Glutamatergic neuron (in vitro differentiated cells): ENCODE data around the gene ZBTB5. TPM values are rescaled to one million over a fixed set of nuclear protein-coding genes. Genes with fewer than 3 reads are reported as not detected.

ENCODE experiments used
- DNase-seq: peaks from one replicate; pipeline ENCODE4 v3.0.0; 2022
- H3K27ac Mint-ChIP-seq: one replicate; pipeline ENCODE4 v1.8.0; 2020; ENCODE audit warnings: mild to moderate bottlenecking, mixed read lengths, inconsistent platforms; ENCODE audit not compliant: unreplicated experiment
- H3K27me3 Mint-ChIP-seq: one replicate; pipeline ENCODE4 v1.8.0; 2020; ENCODE audit warnings: mild to moderate bottlenecking, moderate library complexity, mixed read lengths, inconsistent platforms; ENCODE audit not compliant: unreplicated experiment
- H3K36me3 Mint-ChIP-seq: one replicate; pipeline ENCODE4 v1.8.0; 2020; ENCODE audit warnings: mild to moderate bottlenecking, mixed read lengths, inconsistent platforms; ENCODE audit not compliant: unreplicated experiment
- H3K4me1 Mint-ChIP-seq: one replicate; pipeline ENCODE4 v1.8.0; 2020; ENCODE audit warnings: mild to moderate bottlenecking, low read depth, mixed read lengths, inconsistent platforms; ENCODE audit not compliant: unreplicated experiment
- H3K4me3 Mint-ChIP-seq: one replicate; pipeline ENCODE4 v1.8.0; 2020; ENCODE audit warnings: mild to moderate bottlenecking, mixed read lengths, inconsistent platforms; ENCODE audit not compliant: unreplicated experiment
- H3K9me3 Mint-ChIP-seq: one replicate; pipeline ENCODE4 v1.8.0; 2020; ENCODE audit warnings: mild to moderate bottlenecking, moderate library complexity, mixed read lengths, inconsistent platforms; ENCODE audit not compliant: unreplicated experiment
- total RNA-seq: library from RNA; stranded (reverse); fragmentation: NEBNext Ultra II Directional; extraction: Animal tissue kit (Norgen Biotek cat#: 25700); gene quantifications from one replicate; pipeline ENCODE4 v1.2.1, GENCODE V29; 2021; ENCODE audit not compliant: unreplicated experiment
- TF ChIP-seq, protein P1 (sequence below): fragments of 200-600 bp; sonication (generic); IDR thresholded peaks from one replicate; pipeline ENCODE4 v1.5.0; 2021; ENCODE audit not compliant: partially characterized antibody, unreplicated experiment

Gene ZBTB5
- total RNA-seq, 1 donor from 2014 or later = 14.3 TPM

DNA sequence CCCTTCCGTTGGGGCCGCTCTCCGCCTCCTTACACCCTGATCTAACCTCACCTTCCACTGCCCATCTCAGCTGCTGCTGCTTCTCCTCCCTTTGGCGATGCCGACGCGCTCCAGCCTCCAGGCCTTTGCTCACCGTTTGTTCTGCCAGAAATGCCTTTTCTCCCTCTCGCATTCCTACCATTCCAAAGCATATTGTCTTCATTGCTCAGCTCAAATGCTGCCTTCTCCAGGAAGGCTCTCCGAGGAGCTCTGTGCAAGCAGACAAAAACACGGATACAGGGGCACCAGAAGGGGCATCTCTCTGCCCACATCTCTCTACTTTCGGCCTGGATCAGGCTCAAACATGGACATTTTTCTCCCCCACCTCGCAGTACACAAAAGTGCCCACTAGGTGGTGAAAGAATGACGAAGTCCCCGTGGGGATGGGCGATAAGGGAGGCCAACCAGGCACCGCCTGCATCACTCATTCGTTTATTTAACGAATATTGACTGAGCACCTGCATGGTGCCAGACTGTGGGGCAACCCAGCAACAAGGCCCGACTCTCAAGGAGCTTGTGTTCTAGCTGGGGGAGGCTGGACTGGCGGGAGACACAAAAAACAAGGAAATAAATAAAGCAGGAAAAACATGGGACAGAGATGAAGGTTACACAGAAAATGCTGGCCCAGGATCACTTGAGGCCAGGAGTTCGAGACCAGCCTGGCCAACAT lies 50.1 kb downstream of the ZBTB5 start:
- DNase-seq = peak; percentile 84
- TF ChIP-seq, protein P1, sequence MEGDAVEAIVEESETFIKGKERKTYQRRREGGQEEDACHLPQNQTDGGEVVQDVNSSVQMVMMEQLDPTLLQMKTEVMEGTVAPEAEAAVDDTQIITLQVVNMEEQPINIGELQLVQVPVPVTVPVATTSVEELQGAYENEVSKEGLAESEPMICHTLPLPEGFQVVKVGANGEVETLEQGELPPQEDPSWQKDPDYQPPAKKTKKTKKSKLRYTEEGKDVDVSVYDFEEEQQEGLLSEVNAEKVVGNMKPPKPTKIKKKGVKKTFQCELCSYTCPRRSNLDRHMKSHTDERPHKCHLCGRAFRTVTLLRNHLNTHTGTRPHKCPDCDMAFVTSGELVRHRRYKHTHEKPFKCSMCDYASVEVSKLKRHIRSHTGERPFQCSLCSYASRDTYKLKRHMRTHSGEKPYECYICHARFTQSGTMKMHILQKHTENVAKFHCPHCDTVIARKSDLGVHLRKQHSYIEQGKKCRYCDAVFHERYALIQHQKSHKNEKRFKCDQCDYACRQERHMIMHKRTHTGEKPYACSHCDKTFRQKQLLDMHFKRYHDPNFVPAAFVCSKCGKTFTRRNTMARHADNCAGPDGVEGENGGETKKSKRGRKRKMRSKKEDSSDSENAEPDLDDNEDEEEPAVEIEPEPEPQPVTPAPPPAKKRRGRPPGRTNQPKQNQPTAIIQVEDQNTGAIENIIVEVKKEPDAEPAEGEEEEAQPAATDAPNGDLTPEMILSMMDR = peak; percentile 96
- Mint-ChIP-seq H3K36me3 (no peaks in the 10 kb centered on the region), H3K9me3 (peaks cover 2% of the 10 kb centered on the region), H3K4me3 (no peak overlapping the region), H3K27ac (peak overlapping the region; percentile 79), H3K4me1 (peaks cover 14% of the 10 kb centered on the region), H3K27me3 (peaks cover 10% of the 10 kb centered on the region)

DNA sequence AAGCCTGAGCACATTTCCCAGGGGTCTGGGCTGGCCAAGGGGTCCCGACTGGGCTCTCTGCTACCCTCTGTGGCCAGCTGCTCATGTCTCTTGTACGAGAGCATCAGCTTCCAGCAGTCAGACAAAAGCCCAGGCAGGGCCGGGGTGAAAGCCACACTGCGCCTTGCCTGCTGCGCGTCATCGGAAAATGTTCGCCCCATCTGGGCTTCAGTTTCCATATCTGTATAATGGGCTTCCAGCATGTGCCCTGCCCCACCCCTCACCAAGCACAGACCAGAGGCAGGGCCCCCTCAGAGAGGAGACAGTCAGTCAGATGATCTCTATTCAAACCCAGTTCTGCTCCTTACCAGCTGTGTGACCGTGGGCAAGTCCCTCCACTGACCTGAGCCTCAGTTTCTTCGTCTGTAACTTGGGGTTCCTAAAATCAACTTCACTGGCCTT lies 50.7 kb downstream of the ZBTB5 start:
- no peak overlapping the region for H3K27ac Mint-ChIP-seq
- peaks cover 12% of the 10 kb centered on the region for H3K27me3 Mint-ChIP-seq
- H3K36me3 Mint-ChIP-seq = no peaks in the 10 kb centered on the region
- peaks cover 16% of the 10 kb centered on the region for H3K4me1 Mint-ChIP-seq
- no peak overlapping the region for H3K4me3 Mint-ChIP-seq
- no peak for DNase-seq
- TF ChIP-seq, protein P1 = no peak
- H3K9me3 Mint-ChIP-seq = peaks cover 3% of the 10 kb centered on the region

DNA sequence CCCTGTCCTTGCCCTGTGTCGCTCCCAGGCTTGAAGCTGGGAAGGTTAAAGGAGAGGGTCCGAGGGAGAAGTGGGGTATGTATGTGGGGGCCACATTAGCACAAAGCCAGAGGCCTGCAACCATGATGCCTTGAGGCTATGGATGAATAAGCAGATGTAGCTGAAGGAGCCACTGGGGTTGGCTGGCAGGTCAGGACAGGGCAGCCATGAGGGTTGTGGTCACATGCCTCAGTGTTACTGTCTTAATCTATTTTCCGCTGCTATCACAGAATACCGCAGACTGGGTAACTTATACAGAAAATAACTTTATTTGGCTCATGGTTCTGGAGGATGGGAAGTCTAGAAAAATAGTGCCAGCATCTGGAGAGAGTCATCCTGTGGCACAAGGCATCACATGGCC lies 51.9 kb downstream of the ZBTB5 start:
- no peaks in the 10 kb centered on the region for H3K36me3 Mint-ChIP-seq
- no peak overlapping the region for H3K27ac Mint-ChIP-seq
- peaks cover 12% of the 10 kb centered on the region for H3K27me3 Mint-ChIP-seq
- peaks cover 16% of the 10 kb centered on the region for H3K4me1 Mint-ChIP-seq
- H3K9me3 Mint-ChIP-seq = peaks cover 3% of the 10 kb centered on the region
- H3K4me3 Mint-ChIP-seq = no peak overlapping the region
- no peak for DNase-seq
- TF ChIP-seq, protein P1 = no peak

DNA sequence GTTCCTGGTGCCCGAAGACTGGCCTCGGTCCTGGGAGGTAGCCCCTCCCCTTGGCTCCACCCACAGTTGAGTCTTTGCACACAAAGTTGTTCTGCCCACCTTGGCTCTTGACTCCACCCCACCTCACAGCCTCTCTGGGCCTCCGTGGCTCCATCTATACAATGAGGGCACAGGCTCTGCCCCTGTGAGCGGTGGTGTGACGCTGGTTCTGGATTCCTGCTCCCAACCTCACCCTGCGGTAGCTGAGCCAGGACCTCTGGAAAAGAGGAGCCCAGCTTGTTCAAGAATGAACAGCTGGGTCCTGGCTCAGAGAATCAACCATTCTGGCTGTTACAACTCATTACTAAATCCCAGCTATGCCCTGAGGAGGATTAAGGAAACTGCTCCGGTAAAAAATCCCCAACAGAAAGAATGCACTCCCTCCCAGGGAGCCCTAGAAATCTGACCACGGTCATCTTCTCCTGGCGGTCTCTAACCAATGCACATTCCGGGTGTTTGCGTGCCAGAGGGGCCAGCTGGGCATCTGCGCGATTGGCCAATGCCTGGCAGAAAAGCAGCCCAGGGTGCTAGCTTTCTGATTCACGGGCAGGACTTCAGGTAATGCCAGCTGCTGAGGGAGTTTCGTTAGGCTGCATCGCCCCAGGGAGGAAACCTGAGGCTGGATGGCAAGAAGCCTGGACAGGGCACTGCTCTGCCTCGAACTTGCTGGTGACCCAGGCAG lies 52.7 kb downstream of the ZBTB5 start:
- H3K27me3 Mint-ChIP-seq = peaks cover 10% of the 10 kb centered on the region
- TF ChIP-seq, protein P1 = no peak
- peaks cover 16% of the 10 kb centered on the region for H3K4me1 Mint-ChIP-seq
- H3K36me3 Mint-ChIP-seq = no peaks in the 10 kb centered on the region
- no peak overlapping the region for H3K27ac Mint-ChIP-seq
- no peak for DNase-seq
- no peak overlapping the region for H3K4me3 Mint-ChIP-seq
- peaks cover 3% of the 10 kb centered on the region for H3K9me3 Mint-ChIP-seq
